ENCODE measurements around the gene TMCC1. TPM values are rescaled to one million over a fixed set of nuclear protein-coding genes. Genes with fewer than 3 reads are reported as not detected.
A peak's percentile ranks its signal among the peaks of the same experiment; 100 is the strongest.

The TMCC1 gene
- total RNA-seq, 2 experiments from 2014 or later, result 33.3 to 33.8 TPM

DNA sequence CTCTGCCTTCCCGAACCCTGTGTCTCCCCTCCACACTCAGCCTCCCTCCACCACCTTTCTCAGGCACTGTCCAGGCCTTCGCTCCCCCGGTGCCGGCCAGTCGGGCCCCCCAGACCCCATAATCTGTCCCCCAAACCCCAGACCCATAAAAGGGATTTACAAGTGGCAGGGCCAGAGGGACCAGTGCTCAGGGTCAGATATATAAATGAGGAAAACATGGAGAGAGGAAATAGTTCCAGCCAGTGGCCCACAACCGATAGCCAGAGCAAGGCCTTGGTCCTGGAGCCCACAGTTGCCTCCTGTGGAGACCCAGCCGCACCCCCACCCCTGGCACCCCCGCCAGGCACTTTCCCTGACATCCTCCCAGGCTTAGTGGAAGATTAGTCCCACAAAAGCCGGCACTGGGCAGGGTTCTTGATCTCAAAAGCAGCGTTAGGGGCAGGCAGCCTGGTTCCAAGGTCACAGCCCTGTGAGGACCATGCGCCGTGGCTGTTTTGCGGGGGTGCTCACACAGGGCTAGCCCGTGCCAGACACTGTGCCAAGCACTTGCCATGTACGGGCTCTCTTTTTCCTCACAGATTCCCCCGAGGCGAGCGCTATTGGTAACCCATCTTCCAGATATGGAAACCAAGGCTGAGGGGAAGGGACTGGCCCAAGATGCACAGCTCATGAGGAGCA is 286.0 kb downstream of the TMCC1 start:
- Mint-ChIP-seq H3K4me1 (ENCODE audit: low read depth) (peaks cover 33% of the 10 kb centered on the region), H3K27me3 (peaks cover 20% of the 10 kb centered on the region), H3K9me3 (no peaks in the 10 kb centered on the region), H3K36me3 (ENCODE audit: low read depth) (peaks cover 4% of the 10 kb centered on the region), H3K4me3 (peak overlapping the region; percentile 88), H3K27ac (peak overlapping the region; percentile 63)
- peak overlapping the region; percentile 61 for H3K4me3 ChIP-seq (ENCODE audit: low read length)
- peaks cover 51% of the 10 kb centered on the region for H3K4me1 ChIP-seq (ENCODE audit: insufficient read depth, low read length)
- POLR2A ChIA-PET, result interaction anchor here (1.3 to 3.6 kb wide), 2 partner anchors 13 to 37 kb away, joined by 3 to 34 read pairs; no protein-coding TSS in a partner anchor
- H3K9me3 ChIP-seq (ENCODE audit: control insufficient read depth in 1 of 2, insufficient read depth in 1 of 2, low read length in 2 of 2), result no peaks in the 10 kb centered on the region
- CTCF ChIA-PET, result no interaction called here
- no peaks in the 10 kb centered on the region for H3K36me3 ChIP-seq (ENCODE audit: insufficient read depth, low read length)
- ATAC-seq (ENCODE audit: poor library complexity) (no peak), DNase-seq (no peak)
- H3K27me3 ChIP-seq (ENCODE audit: control insufficient read depth in 1 of 2, insufficient read depth in 2 of 2, low read length in 2 of 2), result peaks cover 0 to 5% of the 10 kb centered on the region in 2 experiments
- no peak overlapping the region for H3K27ac ChIP-seq (ENCODE audit: low read depth in 1 of 2, low read length in 2 of 2)
- intact Hi-C loops (cut with DNase I, micrococcal nuclease), result loop anchor here in 1 of 2 experiments (5.0 kb wide), 2 partner anchors 115 to 170 kb away; partner anchors contain the start of gene MBD4
- TF ChIP-seq, protein P1, sequence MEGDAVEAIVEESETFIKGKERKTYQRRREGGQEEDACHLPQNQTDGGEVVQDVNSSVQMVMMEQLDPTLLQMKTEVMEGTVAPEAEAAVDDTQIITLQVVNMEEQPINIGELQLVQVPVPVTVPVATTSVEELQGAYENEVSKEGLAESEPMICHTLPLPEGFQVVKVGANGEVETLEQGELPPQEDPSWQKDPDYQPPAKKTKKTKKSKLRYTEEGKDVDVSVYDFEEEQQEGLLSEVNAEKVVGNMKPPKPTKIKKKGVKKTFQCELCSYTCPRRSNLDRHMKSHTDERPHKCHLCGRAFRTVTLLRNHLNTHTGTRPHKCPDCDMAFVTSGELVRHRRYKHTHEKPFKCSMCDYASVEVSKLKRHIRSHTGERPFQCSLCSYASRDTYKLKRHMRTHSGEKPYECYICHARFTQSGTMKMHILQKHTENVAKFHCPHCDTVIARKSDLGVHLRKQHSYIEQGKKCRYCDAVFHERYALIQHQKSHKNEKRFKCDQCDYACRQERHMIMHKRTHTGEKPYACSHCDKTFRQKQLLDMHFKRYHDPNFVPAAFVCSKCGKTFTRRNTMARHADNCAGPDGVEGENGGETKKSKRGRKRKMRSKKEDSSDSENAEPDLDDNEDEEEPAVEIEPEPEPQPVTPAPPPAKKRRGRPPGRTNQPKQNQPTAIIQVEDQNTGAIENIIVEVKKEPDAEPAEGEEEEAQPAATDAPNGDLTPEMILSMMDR (IDR thresholded peaks at IDR 0.05), result no peak

DNA sequence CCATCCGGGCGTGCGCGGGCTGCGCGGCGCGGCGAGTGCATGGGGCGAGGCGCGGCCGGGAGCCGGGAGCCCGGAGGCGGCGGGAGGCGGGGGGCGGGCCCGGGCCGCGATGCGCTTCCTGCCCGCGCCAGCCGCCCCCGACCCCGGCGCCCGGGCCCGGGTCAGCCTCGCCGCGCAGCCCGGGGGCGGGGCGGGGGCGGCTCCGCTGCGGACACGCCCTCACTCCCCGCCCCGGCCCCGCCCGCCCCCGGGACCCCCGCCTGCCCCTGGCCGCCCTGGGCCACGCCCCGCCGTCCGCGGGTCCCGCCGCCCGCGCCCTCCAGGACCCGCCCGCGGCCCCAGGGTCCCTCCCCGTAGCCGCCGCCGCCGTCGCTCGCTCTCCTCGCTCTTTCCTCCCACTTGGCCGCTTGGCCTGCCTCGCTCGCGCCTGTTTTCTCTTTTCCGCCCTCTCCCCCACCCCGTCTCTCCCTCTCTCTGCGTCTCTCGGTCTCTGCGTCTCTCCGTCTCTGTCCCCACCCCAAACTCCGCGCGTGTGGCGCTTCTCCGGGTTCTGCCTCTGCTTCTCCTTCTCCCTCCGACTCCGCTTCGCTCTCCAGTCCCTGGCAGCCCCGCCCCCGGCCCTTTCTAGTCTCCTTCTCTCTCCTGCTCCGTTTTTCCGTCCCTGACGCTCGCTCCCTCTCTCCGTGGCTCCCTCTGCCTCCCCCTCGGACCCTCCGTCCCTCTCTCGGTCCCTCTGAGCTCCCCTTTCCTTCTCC is 286.7 kb downstream of the TMCC1 start, which contains the start of gene PLXND1:
Gene PLXND1 (minus strand): TSS at position 41 of the 755 bp plus-strand sequence. CDS start 37 bp downstream, at position 4.
- Mint-ChIP-seq H3K4me1 (ENCODE audit: low read depth) (peaks cover 33% of the 10 kb centered on the region), H3K9me3 (no peaks in the 10 kb centered on the region), H3K27me3 (peaks cover 20% of the 10 kb centered on the region), H3K4me3 (peak within 1 kb of the TSS; percentile 95), H3K36me3 (ENCODE audit: low read depth) (peaks cover 4% of the 10 kb centered on the region), H3K27ac (peak within 1 kb of the TSS; percentile 67)
- Histone ChIP-seq H3K4me1 (ENCODE audit: insufficient read depth, low read length) (peaks cover 51% of the 10 kb centered on the region), H3K4me3 (ENCODE audit: low read length) (peak within 1 kb of the TSS; percentile 61), H3K9me3 (ENCODE audit: control insufficient read depth in 1 of 2, insufficient read depth in 1 of 2, low read length in 2 of 2) (no peaks in the 10 kb centered on the region), H3K27ac (ENCODE audit: low read depth in 1 of 2, low read length in 2 of 2) (no peak within 1 kb of the TSS), H3K36me3 (ENCODE audit: insufficient read depth, low read length) (no peaks in the 10 kb centered on the region), H3K27me3 (ENCODE audit: control insufficient read depth in 1 of 2, insufficient read depth in 2 of 2, low read length in 2 of 2) (peaks cover 0 to 5% of the 10 kb centered on the region in 2 experiments)
- TF ChIP-seq, protein P1 (IDR thresholded peaks at IDR 0.05), result no peak
- ChIA-PET POLR2A (interaction anchor here (1.2 to 3.6 kb wide), 5 partner anchors 13 to 291 kb away, joined by 3 to 45 read pairs (median 9); partner anchors contain the start of genes IFT122 and MBD4), CTCF (interaction anchor here (1.3 to 1.6 kb wide), 2 partner anchors 21 to 167 kb away, joined by 4 to 6 read pairs; partner anchors contain the start of genes IFT122 and MBD4)
- ATAC-seq (ENCODE audit: poor library complexity) (peak; percentile 53), DNase-seq (peak in 11 of 14 experiments; percentile 10 to 79 (median 46))
- intact Hi-C loops (cut with DNase I, micrococcal nuclease), result loop anchor here in 1 of 2 experiments (5.0 kb wide), 2 partner anchors 115 to 170 kb away; partner anchors contain the start of gene MBD4
